Measurements from ENCODE around the gene BEND7.
"Not testable (repeated sequence)": the region's sequence is repeated elsewhere in the genome, so short reads cannot be mapped to it uniquely, and the experiment has no call there.

Gene BEND7, protein sequence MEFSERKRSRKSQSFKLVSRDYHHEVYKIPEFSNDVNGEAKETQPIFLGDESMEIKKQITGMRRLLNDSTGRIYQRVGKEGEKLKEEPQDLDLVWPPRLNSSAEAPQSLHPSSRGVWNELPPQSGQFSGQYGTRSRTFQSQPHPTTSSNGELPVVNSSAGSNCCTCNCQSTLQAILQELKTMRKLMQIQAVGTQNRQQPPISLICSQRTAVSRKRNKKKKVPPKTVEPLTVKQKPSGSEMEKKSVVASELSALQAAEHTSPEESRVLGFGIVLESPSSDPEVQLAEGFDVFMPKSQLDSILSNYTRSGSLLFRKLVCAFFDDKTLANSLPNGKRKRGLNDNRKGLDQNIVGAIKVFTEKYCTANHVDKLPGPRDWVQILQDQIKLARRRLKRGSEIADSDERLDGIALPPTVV
- 0 reads per million in 4 donors for total RNA-seq

DNA sequence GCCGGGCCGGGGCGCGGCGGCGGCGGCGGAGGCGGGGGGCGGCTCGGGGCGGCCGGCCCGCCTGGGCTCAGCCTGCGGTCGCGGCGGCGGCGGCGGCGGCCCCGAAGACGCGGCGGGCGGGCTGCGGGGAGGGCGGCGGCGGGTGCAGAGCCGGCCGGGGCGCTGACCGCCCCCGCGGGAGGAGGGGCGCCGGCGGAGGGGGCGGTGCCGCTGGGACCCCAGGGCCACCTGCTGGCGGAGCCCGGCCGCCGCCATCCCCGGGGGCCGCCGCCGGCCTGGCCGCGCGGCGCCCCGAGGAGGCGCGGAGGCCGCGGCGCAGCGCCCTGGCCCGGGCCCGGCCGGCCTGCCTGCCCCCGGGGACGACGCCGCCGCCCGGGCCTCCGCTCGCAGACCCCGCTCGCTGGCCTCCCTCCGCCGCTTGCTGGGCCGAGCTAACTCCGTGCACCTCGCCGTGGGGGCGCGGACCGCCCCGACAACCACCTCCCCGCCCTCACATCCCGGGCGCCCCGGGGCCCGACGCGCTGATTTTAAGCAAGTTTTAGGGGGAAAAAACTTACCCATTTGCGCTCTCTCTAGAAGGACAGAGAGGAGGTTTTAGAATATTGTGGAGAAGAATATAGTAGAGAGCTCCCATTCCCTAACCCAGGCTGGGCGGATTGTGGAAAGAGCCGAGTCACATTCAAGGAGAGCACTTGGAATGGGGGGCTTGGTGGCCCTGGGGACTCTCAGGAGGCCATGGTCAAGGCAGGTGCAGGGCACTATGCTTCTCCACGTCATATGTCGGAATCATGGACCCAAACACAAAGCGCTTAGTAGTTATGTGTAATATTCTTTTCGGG lies at the start of gene BEND7:
TSS of gene BEND7 (minus strand) at position 140 of the 839 bp plus-strand sequence. CDS start 481 bp downstream, outside the sequence.
- peak in 1 of 5 donors; percentile 3 for DNase-seq

DNA sequence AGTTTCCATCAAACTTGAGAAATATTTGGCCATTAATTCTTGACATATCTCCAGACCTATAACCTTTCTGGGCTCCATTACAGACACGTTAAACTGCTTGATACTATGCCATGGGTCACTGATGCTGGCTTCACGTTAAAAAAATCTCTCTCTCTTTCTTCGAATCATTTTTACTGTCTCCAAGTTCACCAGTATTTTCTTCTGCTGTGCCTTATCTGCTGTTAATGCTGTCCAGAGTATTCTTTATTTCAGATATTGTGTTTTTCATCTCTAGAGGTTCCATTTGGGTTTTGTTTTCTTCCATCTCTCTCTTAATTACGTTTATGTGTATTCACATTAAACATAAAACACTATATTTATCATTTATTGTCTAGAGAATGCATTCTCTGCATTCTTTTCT lies 45.1 kb upstream of the BEND7 start:
- DNase-seq, result no peak

DNA sequence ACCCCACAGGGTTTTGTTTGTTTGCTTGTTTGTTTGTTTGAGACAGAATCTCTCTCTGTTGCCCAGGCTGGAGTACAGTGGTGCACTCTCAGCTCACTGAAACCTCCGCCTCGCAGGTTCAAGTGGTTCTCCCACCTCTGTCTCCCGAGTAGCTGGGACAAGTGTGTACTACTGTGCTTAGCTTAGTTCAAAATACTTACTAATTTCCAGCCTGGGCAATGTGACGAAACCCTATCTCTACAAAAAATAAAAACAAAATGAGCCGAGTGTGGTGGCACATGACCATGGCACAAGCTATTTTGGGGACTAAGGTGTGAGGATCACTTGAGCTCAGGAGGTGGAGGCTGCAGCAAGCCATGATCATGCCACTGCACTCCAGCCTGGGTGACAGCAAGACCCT lies 42.7 kb upstream of the BEND7 start:
- no peak for DNase-seq

DNA sequence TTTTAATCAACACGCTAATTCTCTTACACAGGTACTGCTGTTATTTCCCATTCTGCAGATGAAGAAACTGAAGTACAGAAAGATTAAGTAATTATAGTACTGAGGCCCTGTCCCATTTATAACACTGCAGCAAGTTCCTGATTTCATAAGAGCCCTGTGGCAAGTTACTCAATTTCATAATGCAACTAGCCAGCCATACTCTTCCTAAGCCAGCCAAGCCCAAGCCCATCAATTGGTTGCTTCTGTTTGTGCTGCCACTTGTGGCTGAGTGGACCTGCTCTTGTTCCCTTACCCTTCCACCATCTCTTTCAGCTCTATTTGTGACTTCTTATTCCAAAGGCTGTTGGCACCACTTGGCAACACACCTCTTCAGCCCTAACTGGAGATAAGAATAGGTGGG lies 38.2 kb upstream of the BEND7 start:
- DNase-seq, result no peak

DNA sequence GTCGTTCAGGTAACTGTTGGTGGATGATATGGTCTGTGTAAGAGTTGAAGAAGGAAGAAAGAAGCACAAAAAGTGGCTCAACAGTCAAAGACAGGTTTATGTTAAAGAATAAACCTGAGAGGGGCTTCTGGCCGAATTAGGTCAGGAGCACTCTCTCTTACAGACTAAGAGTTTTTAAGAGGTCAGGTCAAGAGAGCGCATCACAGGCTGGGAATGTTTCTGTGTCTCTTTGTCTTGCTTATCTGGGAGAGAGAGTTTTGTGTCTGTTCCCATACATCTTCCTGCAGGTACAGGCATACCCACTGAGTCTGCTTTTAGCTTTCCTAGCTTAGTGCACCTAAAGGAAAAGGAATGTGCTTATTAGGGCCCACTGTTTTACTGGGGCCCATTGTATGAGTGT lies 35.8 kb upstream of the BEND7 start:
- DNase-seq, result no peak

DNA sequence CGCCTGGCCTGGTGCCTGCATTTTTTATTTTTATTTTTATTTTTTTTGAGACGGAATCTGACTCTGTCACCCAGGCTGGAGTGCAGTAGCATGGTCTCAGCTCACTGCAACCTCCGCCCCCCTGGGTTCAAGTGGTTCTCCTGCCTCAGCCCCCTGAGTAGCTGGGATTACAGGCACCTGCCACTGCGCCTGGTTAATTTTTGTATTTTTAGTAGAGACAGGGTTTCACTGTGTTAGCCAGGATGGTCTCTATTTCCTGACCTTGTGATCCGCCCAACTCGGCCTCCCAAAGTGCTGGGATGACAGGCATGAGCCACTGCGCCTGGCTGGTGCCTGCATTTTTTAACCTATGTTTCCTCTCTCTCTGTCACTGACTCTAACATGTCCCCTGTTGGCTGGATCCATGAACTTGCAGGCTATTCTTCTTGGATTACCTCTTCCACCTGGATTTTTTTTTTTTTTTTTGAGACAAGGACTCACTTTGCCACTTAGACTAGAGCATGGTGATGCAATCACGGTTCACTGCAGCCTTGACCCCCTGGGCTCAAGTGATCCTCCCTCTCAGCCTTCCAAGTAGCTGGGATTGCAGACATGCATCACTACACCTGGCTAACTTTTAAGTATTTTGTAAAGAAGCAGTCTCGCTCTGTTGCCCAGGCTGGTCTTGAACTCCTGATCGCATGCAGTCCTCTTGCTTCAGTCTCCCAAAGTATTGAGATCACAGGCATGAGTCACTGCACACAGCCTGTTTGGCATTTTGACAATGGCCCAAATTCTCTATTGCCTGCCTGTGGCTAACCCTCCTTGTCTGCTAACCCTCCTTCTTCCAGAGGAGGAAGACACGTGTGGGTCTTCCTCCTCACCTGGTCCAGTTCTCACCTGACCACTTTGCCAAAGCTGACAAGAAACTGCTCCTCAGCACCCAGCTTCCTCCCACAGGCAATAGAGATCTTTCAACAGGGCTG lies 34.9 kb upstream of the BEND7 start:
- no peak for DNase-seq

DNA sequence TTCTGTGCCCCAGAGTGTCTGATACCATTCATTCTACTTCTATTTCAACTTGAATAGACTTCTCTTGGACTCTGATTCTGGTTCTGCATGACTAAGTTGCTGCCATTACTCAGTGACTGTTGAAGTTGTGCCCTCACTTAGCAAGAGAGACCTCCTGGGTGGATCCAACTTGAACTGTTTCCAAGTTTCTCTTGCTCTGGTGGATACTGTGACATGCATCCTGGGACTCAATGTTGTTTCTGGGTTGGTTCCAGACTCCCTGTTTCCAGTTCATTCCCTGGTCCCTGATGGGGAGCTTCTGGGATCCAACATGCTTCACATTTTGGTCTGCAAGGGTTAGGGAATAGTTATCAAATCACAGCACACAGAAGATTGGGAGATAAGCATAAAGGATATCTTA lies 31.8 kb upstream of the BEND7 start:
- no peak for DNase-seq

DNA sequence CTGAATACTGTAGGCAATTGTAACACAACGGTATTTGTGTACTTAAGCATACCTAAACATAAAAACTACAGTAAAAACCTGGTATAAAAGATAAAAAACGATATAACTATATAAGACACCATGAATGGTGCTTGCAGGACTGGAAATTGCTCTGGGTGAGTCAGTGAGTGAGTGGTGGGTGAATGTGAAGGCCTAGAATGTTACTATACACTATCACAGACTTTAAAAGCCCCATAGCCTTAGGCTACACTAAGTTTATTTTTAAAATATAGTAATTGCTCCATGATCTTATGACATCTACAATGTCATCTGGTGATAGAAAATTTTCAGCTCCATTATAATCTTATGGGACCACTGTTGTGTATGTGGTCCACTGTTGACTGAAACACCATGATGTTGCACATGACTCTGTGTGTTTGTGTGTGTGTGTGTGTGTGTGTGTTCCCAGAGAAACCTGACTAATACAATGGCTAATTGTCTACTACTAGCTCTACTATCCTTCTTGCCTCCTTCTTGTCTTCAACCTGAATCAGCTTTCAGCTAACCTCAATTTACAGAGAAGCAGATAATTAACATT lies 30.4 kb upstream of the BEND7 start:
- no peak for DNase-seq

DNA sequence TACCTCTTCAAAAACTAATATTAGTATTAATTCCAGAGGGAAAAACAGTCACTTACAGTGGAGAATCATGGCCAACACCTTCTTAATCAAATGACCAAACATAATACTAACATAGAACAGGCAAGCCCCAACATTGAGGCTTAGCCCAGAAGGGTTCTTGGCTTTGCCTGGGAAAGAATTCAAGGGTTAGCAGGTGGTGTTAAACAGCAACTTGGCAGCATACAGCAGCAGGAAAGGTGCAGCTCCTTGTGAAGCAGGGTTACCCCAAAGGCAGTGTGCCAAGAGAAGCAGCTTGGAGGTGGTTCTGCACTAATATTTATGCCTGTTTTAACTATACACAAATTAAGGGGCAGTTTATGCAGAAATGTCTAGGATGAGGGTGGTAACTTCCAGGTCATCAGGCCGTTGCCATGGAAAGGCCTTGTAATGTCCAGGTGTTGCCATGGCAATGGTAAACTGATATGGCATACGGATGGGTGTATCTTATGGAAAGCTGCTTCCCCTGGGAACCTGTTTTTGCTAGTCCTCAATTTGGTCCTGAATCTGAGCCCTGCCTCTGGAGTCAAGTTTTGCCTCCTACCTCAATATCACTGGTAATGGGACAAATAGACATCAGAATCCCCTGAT lies 27.2 kb upstream of the BEND7 start:
- DNase-seq, result no peak

DNA sequence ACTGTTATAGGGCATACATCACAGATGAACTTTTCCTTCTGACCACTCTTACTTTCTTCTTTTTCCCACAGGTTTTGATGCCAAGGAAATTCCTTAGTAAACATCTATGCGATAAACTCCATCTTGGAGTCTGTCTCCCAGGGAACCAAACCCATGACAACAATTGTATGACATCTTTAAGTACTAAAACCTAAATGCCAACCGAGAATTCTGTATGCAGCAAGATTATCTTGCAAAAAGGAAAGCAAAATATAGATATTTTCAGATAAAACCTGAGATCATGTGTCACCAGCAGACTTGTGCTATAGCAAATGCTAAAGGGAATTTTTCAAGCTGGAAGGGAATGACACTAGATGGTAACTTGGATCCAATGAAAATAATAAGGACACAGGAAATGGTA lies 22.0 kb upstream of the BEND7 start:
- DNase-seq, result no peak

DNA sequence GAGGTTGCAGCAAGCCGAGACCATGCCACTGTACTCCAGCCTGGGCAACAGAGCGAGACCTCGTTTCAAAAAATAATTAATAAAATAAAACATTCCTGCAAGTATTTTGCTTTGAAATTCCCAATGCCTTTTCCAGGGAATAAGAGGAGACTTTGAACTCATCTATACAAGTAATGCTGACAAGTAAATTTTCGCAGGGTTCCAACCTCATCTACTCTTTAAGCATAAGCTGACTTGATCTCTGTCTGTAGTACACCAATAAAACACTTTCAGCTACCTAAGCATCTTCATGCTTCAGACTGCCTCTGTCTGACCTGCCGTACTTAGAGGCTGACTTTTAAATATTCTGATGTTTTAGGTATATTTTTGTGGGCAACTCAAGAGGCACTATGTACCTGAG lies 13.7 kb upstream of the BEND7 start:
- DNase-seq, result no peak

DNA sequence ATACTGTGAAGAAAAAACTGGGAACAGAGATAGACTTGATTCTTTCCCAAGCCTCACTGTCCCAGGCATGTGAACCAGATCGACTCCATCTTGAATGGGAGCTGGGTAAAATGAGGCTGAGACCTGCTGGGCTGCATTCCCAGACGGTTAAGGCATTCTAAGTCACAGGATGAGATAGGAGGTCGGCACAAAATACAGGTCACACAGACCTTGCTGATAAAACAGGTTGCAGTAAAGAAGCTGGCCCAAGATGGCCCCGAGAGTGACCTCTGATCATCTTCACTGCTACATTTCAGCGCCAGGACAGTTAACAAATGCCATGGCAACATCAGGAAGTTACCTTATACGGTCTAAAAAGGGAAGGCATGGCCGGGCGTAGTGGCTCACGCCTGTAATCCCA lies 9.2 kb upstream of the BEND7 start:
- DNase-seq, result not testable (repeated sequence)

DNA sequence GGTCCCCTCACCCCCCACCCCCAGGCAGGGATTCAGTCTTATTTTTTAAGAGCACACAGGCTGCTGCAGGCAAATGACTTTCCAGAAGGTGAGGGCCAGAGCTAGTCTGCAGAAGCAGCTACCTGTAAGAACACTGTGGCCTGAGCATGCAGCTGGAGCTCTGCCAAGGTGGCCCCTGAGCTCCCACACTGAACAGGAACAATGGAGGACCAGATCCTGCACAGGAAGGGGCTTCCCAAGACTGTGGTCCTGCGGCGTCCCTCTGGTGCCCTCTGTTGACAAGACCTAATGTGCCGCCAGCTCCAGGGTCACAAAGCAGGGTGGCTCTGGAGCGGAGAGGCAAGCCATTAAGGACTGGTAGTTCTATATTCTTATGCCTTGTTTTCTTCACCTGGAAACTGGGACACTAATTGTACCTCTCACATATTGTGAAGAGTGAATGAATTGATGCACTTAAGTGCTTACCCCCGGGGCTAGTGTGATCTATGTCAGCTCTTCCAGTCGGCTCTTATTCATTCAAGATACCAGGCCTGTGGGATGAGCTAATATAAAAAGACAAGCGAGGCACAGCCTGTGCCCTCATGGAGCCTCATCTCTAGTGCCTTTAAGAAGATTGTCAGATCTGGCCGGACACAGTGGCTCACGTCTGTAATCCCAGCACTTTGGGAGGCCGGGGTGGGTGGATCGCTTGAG lies 8.0 kb upstream of the BEND7 start:
- peak in 1 of 5 donors; percentile 6 for DNase-seq

DNA sequence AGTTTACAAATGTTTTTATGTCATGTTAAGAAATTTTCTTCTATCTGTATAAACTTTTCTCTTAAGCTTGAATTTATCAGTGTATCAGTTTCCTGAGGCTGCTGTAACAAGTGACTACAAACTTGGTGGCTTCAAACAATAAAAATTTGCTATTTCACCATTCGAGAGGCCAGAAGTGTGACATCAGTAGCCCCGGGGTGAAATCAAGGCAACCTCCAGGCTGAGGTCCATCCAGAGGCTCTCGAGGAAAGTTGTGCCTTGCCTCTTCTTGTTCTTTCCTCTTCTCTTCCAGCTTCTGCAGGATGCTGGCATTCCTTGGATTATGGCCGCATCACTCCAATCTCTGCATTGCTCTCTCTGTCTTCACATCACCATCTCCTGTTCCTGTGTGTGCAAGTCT lies 6.5 kb upstream of the BEND7 start:
- DNase-seq, result no peak

DNA sequence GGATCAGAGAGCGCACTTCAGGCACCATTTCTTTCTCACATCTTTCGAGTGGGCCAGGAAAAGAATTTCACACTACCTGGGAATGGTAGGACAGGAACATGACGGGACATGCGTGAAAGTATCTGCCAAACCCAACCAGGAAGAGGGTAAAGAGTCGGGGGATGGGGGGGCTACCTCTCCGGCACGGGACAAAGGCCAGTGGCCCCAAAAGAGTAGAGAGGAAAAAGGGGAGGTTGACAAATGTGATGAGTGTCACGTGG lies 830 bp upstream of the BEND7 start:
- DNase-seq, result no peak

DNA sequence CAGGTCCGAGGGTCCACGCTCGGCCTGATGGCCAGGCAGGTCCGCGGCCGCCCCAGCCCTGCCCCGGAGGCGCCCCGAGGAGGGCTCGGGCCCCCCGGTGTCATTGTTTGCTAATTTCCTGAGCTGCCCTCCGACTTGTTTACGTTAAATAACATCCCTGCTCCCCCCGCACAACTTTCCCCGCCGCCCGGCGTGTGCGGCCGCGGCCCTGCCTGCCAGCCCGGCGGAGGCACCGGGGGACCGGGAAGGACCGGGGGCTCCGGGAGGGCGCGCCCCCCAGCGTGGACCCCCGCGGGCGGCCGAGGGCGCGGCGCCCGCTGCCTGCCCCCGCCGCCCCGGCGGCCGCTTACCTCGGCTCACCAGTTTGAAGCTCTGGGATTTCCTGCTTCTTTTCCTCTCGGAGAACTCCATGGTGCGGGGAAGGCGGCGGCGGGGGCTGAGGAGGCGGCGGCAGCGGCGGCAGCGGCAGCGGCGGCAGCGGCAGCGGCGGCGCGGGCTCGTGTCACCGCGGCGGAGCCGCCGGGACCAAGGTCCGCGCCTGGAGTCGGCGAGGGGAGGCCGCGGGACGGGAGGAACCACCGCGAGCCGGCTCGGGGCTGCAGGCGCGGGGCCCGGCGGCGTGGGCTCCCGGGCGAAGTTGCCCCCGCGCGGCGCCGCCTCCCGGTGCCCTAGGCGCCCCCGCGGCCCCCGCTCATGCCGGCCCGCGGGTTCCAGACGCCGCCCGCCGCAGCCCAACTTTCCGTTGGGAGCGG lies 515 bp downstream of the BEND7 start:
- no peak for DNase-seq

DNA sequence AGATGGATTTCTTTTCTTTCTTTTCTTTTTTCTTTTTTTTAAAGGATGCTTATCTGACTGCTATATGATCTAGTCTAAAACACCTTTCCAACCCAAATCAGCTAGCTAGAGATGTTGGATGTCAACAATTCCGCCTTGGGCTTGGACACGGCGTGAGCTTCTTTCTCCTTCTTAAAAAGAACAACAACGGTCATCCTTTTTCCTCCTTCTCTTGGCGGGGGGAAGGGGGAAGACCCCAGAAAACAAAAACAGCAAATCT lies 1.0 kb downstream of the BEND7 start:
- no peak for DNase-seq

DNA sequence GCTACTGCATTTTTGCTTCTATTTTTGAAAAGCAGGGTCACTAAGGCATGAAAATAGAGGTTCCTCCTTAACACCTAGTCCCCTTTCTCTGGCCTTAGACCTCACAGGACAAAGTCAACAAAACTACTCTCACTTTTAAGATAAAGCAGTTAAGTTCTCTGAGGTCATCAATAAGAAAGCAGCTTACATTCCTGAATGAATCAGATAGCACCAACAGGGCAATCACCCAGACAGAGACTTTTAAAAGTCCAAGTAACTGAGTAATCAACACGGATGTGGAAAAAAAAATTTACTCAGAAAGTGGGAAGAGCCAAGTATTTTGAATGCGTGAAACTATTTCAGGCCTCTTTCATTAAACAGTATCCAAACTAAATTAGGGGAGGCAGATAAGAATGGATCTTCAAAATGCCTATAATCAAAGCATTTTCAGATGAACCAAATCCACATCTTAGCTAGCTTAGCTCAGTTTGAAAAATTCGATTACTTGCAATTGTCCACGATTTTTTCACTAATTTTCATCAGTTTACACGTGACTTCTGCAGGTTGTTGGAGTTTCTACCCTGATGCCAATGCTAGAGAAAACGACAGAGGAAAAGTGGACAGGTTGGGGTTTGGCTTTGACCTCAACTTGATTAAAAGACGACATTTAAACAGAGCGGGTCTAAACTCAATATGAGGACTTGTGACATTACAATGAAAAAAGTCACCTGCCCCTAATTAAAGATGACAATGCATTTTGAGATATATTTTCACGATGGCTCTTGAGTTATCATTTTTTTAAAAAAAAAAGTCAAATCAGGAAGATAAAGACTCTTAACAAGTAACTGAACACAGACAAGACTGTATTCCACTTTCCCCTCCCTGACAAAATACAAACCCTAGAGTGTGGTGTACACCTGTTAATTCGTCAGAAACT lies 1.6 kb downstream of the BEND7 start:
- DNase-seq, result no peak

DNA sequence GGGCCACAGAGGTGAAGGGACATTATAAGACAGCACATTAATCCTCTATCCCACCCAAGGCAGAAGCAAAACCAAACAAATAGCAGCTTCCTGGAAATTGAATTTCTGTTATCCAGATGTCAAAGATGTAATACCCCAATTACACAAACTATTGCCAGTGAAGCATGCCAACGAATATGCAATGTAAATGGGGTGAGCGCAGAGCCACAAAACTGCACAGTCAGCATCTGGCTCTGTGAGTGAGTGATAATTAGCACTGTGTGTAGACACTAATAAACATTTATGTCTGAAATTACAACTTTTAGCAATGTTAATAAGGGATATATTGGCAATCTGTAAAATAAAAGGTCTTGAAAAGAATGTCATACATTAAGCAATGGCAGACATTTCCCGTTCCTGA lies 3.2 kb downstream of the BEND7 start:
- no peak for DNase-seq

DNA sequence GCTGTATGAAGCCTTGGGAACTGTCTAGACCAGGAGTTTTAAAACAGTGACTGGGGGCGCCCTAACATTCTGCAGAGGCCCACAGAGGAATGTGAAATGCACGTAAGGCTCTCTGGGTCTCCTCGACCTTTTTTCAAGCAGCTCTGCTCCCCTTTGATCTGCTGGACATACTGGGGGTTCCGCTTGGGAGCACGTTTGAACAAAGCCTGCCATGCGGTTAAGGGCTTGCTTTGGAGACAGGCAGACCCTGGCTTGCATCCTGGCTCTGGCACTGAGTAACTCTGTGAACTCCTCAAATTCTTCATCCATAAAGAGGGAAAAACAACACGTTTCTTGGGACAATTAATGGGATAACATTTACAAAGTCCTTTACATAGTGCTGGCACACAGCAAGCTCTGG lies 7.8 kb downstream of the BEND7 start:
- DNase-seq, result no peak

Data from T-helper 1 cell (primary cell).